Activated naive CD4-positive, alpha-beta T cell treated with anti-CD3 and anti-CD28 coated beads for 36 hours (primary cell): ENCODE measurements around the gene ATP6V0A1. TPM values are rescaled to one million over a fixed set of nuclear protein-coding genes. Genes with fewer than 3 reads are reported as not detected.

Experiments used
- CTCF ChIA-PET: fragments of 350-600 bp; sonication (Branson Sonifier 250); formaldehyde crosslinking; loops from one replicate; lab custom pipeline; 2021; ENCODE audit warnings: antibody characterized with exemption; lab: Charles Lee
- DNase-seq: peaks from one replicate; pipeline ENCODE4 v3.0.0-alpha.2; 2020
- H3K27ac Mint-ChIP-seq: one replicate; pipeline ENCODE4 v1.8.0; 2021; ENCODE audit warnings: mild to moderate bottlenecking, mixed read lengths
- H3K27me3 Mint-ChIP-seq: one replicate; pipeline ENCODE4 v1.8.0; 2021; ENCODE audit warnings: low read depth, mixed read lengths
- H3K36me3 Mint-ChIP-seq: one replicate; pipeline ENCODE4 v1.8.0; 2021; ENCODE audit warnings: low read depth, mixed read lengths
- H3K4me1 Mint-ChIP-seq: one replicate; pipeline ENCODE4 v1.8.0; 2021; ENCODE audit warnings: low read depth, mixed read lengths
- H3K4me3 Mint-ChIP-seq: one replicate; pipeline ENCODE4 v1.8.0; 2021; ENCODE audit warnings: mild to moderate bottlenecking, moderate library complexity, mixed read lengths
- H3K9me3 Mint-ChIP-seq: one replicate; pipeline ENCODE4 v1.8.0; 2021; ENCODE audit warnings: mixed read lengths
- intact Hi-C: fragments of 100-400 bp; cut with micrococcal nuclease; formaldehyde crosslinking; loops from one replicate; pipeline ENCODE4 v1.15.1; 2023
- total RNA-seq, 2 experiments: library from RNA; stranded (reverse); gene quantifications; one replicate each; pipeline ENCODE4 v1.2.3, GENCODE V29; 2021

Gene ATP6V0A1
- total RNA-seq, 2 experiments from 2014 or later = 9.9 to 10.3 TPM

GRCh38 chr17:42422412-42422957 lies 36.2 kb upstream of the ATP6V0A1 start:
- peak; percentile 46 for DNase-seq
- Mint-ChIP-seq H3K4me3 (peak overlapping the region; percentile 71), H3K27me3 (peaks cover 20% of the 10 kb centered on the region), H3K36me3 (no peaks in the 10 kb centered on the region), H3K27ac (no peak overlapping the region), H3K4me1 (peaks cover 9% of the 10 kb centered on the region), H3K9me3 (no peaks in the 10 kb centered on the region)
- CTCF ChIA-PET = interaction anchor here (0.6 to 1.8 kb wide), 7 partner anchors 9 to 200 kb away, joined by 3 to 8 read pairs (median 5); no protein-coding TSS in a partner anchor
- intact Hi-C loops = loop anchor here (5.0 to 10.0 kb wide), 2 partner anchors 35 to 252 kb away; partner anchors contain the start of genes ATP6V0A1 and PLEKHH3

- intact Hi-C loops = loop anchor here (5.0 to 10.0 kb wide), 2 partner anchors 34 to 252 kb away; partner anchors contain the start of genes ATP6V0A1 and PLEKHH3
- Mint-ChIP-seq H3K27ac (no peak within 1 kb of the TSS), H3K36me3 (no peaks in the 10 kb centered on the region), H3K27me3 (peaks cover 20% of the 10 kb centered on the region), H3K4me1 (peaks cover 9% of the 10 kb centered on the region), H3K4me3 (peak within 1 kb of the TSS; percentile 71), H3K9me3 (no peaks in the 10 kb centered on the region)
- peak; percentile 22 for DNase-seq
- CTCF ChIA-PET = interaction anchor here (0.6 to 1.8 kb wide), 12 partner anchors 8 to 315 kb away, joined by 3 to 8 read pairs (median 4); no protein-coding TSS in a partner anchor
Observed at GRCh38 chr17:42422958-42423712, 35.5 kb upstream of the ATP6V0A1 start, which contains the start of gene CAVIN1. CAVIN1 (minus strand) TSS chr17:42423256; CDS start chr17:42423097, 159 bp downstream.

- Mint-ChIP-seq H3K27ac (no peak overlapping the region), H3K9me3 (no peaks in the 10 kb centered on the region), H3K4me1 (peaks cover 13% of the 10 kb centered on the region), H3K4me3 (no peak overlapping the region), H3K27me3 (peaks cover 20% of the 10 kb centered on the region), H3K36me3 (no peaks in the 10 kb centered on the region)
- CTCF ChIA-PET = interaction anchor here (0.6 to 1.1 kb wide), 6 partner anchors 16 to 316 kb away, joined by 3 to 5 read pairs (median 4); no protein-coding TSS in a partner anchor
- DNase-seq = no peak
- intact Hi-C loops = loop anchor here (5.0 to 10.0 kb wide), 2 partner anchors 34 to 251 kb away; partner anchors contain the start of genes ATP6V0A1 and PLEKHH3
Observed at GRCh38 chr17:42423766-42424165, 34.9 kb upstream of the ATP6V0A1 start.

GRCh38 chr17:42424991-42425610 lies 33.6 kb upstream of the ATP6V0A1 start:
- H3K4me3 Mint-ChIP-seq = no peak overlapping the region
- H3K36me3 Mint-ChIP-seq = no peaks in the 10 kb centered on the region
- DNase-seq = no peak
- H3K4me1 Mint-ChIP-seq = peaks cover 13% of the 10 kb centered on the region
- intact Hi-C loops = loop anchor here (5.0 to 10.0 kb wide), 2 partner anchors 32 to 250 kb away; partner anchors contain the start of genes ATP6V0A1 and PLEKHH3
- no peaks in the 10 kb centered on the region for H3K9me3 Mint-ChIP-seq
- H3K27ac Mint-ChIP-seq = no peak overlapping the region
- CTCF ChIA-PET = interaction anchor here (1.1 kb wide), 1 partner anchor 92 kb away, joined by 4 read pairs; no protein-coding TSS in a partner anchor
- peaks cover 20% of the 10 kb centered on the region for H3K27me3 Mint-ChIP-seq

GRCh38 chr17:42428141-42428944 lies 30.3 kb upstream of the ATP6V0A1 start:
- H3K4me3 Mint-ChIP-seq = no peak overlapping the region
- peaks cover 4% of the 10 kb centered on the region for H3K4me1 Mint-ChIP-seq
- intact Hi-C loops = loop anchor here (1.0 to 10.0 kb wide), 3 partner anchors 89 to 246 kb away; partner anchors contain the start of gene PLEKHH3
- peak; percentile 57 for DNase-seq
- peaks cover 9% of the 10 kb centered on the region for H3K27me3 Mint-ChIP-seq
- no peaks in the 10 kb centered on the region for H3K36me3 Mint-ChIP-seq
- CTCF ChIA-PET = interaction anchor here (0.6 to 1.7 kb wide), 9 partner anchors 9 to 387 kb away, joined by 3 to 6 read pairs (median 3); no protein-coding TSS in a partner anchor
- no peaks in the 10 kb centered on the region for H3K9me3 Mint-ChIP-seq
- no peak overlapping the region for H3K27ac Mint-ChIP-seq

- intact Hi-C loops = loop anchor here (10.0 kb wide), 1 partner anchor 245 kb away; the partner anchor contains the start of gene PLEKHH3
- peaks cover 4% of the 10 kb centered on the region for H3K4me1 Mint-ChIP-seq
- no peak for DNase-seq
- H3K9me3 Mint-ChIP-seq = no peaks in the 10 kb centered on the region
- no peak overlapping the region for H3K27ac Mint-ChIP-seq
- H3K27me3 Mint-ChIP-seq = peaks cover 2% of the 10 kb centered on the region
- H3K36me3 Mint-ChIP-seq = no peaks in the 10 kb centered on the region
- CTCF ChIA-PET = interaction anchor here (0.6 to 0.7 kb wide), 2 partner anchors 10 to 84 kb away, joined by 3 read pairs; no protein-coding TSS in a partner anchor
- no peak overlapping the region for H3K4me3 Mint-ChIP-seq
Observed at GRCh38 chr17:42429726-42430447, 28.8 kb upstream of the ATP6V0A1 start.

GRCh38 chr17:42431758-42432161 lies 26.9 kb upstream of the ATP6V0A1 start:
- H3K27ac Mint-ChIP-seq = no peak overlapping the region
- DNase-seq = no peak
- H3K4me3 Mint-ChIP-seq = no peak overlapping the region
- no peaks in the 10 kb centered on the region for H3K9me3 Mint-ChIP-seq
- H3K36me3 Mint-ChIP-seq = no peaks in the 10 kb centered on the region
- H3K4me1 Mint-ChIP-seq = peaks cover 4% of the 10 kb centered on the region
- intact Hi-C loops = no loop called here
- peaks cover 2% of the 10 kb centered on the region for H3K27me3 Mint-ChIP-seq
- CTCF ChIA-PET = interaction anchor here (0.9 to 1.7 kb wide), 4 partner anchors 9 to 95 kb away, joined by 5 to 8 read pairs (median 5); partner anchors contain the start of gene CAVIN1

- DNase-seq = no peak
- Mint-ChIP-seq H3K9me3 (no peaks in the 10 kb centered on the region), H3K36me3 (no peaks in the 10 kb centered on the region), H3K27me3 (peaks cover 2% of the 10 kb centered on the region), H3K4me1 (no peaks in the 10 kb centered on the region), H3K4me3 (no peak overlapping the region), H3K27ac (no peak overlapping the region)
- intact Hi-C loops = no loop called here
- CTCF ChIA-PET = interaction anchor here (1.2 to 1.3 kb wide), 3 partner anchors 8 to 94 kb away, joined by 3 to 6 read pairs (median 4); no protein-coding TSS in a partner anchor
Observed at GRCh38 chr17:42436391-42436790, 22.3 kb upstream of the ATP6V0A1 start.

- Mint-ChIP-seq H3K9me3 (no peaks in the 10 kb centered on the region), H3K27me3 (no peaks in the 10 kb centered on the region), H3K4me1 (peaks cover 6% of the 10 kb centered on the region), H3K4me3 (no peak overlapping the region), H3K27ac (no peak overlapping the region), H3K36me3 (no peaks in the 10 kb centered on the region)
- CTCF ChIA-PET = interaction anchor here (1.0 to 2.2 kb wide), 5 partner anchors 9 to 97 kb away, joined by 3 to 6 read pairs (median 3); partner anchors contain the start of gene NAGLU
- DNase-seq = peak; percentile 74
- intact Hi-C loops = loop anchor here (1.0 kb wide), 1 partner anchor 78 kb away; no protein-coding TSS in a partner anchor
Observed at GRCh38 chr17:42438600-42439567, 19.8 kb upstream of the ATP6V0A1 start.
